Daoy (cell line): Measurements from ENCODE around the gene CERS3. TPM values are rescaled to one million over a fixed set of nuclear protein-coding genes. Genes with fewer than 3 reads are reported as not detected.

Source experiments
- DNase-seq: peaks from one replicate; pipeline ENCODE4 v3.0.0-alpha.2; 2015; ENCODE audit warnings: low read depth
- total RNA-seq: library from RNA; depleted of rRNA; stranded (reverse); fragments of >200 nt; shearing (Covaris generic); gene quantifications from 2 replicates; pipeline ENCODE4 v1.2.3, GENCODE V29; 2014

Gene CERS3
- total RNA-seq, 1 experiment from 2014 or later, result not detected

- DNase-seq, result no peak
These were observed 806 bp upstream of the CERS3 start for GRCh38 chr15:100529556-100529955.

GRCh38 chr15:100526027-100526481 lies 2.7 kb downstream of the CERS3 start:
- DNase-seq, result no peak

- no peak for DNase-seq
These were observed 3.3 kb downstream of the CERS3 start for GRCh38 chr15:100525436-100525835.

GRCh38 chr15:100524326-100524725 lies 4.4 kb downstream of the CERS3 start:
- DNase-seq, result no peak

GRCh38 chr15:100521907-100522306 lies 6.8 kb downstream of the CERS3 start:
- DNase-seq, result no peak

GRCh38 chr15:100520132-100520921 lies 8.4 kb downstream of the CERS3 start:
- no peak for DNase-seq

- DNase-seq, result no peak
These were observed 10.9 kb downstream of the CERS3 start for GRCh38 chr15:100517846-100518245.

GRCh38 chr15:100516643-100517512 lies 11.9 kb downstream of the CERS3 start:
- DNase-seq, result no peak

- peak; percentile 4 for DNase-seq
These were observed 13.0 kb downstream of the CERS3 start for GRCh38 chr15:100515758-100516157.

- DNase-seq, result no peak
These were observed 20.0 kb downstream of the CERS3 start for GRCh38 chr15:100508641-100509300.

GRCh38 chr15:100502651-100503050 lies 26.1 kb downstream of the CERS3 start:
- DNase-seq, result no peak

- DNase-seq, result no peak
These were observed 27.6 kb downstream of the CERS3 start for GRCh38 chr15:100501117-100501516.

GRCh38 chr15:100500226-100500990 lies 28.3 kb downstream of the CERS3 start:
- DNase-seq, result no peak

GRCh38 chr15:100495861-100496260 lies 32.9 kb downstream of the CERS3 start:
- no peak for DNase-seq

- no peak for DNase-seq
These were observed 35.5 kb downstream of the CERS3 start for GRCh38 chr15:100493213-100493612.

GRCh38 chr15:100484443-100484842 lies 44.3 kb downstream of the CERS3 start:
- no peak for DNase-seq

GRCh38 chr15:100483370-100483769 lies 45.4 kb downstream of the CERS3 start:
- no peak for DNase-seq

- no peak for DNase-seq
These were observed 51.9 kb downstream of the CERS3 start for GRCh38 chr15:100476805-100477204.

GRCh38 chr15:100472736-100473135 lies 56.0 kb downstream of the CERS3 start:
- no peak for DNase-seq

- no peak for DNase-seq
These were observed 56.8 kb downstream of the CERS3 start for GRCh38 chr15:100471933-100472332.

GRCh38 chr15:100468285-100468684 lies 60.5 kb downstream of the CERS3 start:
- peak; percentile 5 for DNase-seq
